OCI-LY7 (cell line): ENCODE measurements around the gene PTPRM.

ENCODE experiments used
- EZH2phosphoT487 ChIP-seq: fragments of 200-600 bp; sonication (generic); IDR thresholded peaks from 2 replicates; pipeline ENCODE4 v1.6.1; 2018; ENCODE audit warnings: low read depth, borderline replicate concordance, mild to moderate bottlenecking, mixed run types, antibody characterized with exemption, low read length, moderate library complexity, mixed read lengths
- TF ChIP-seq, protein P1 (sequence below): fragments of 200-600 bp; sonication (generic); conservative IDR thresholded peaks from 2 replicates; pipeline ENCODE4 v1.5.1; 2014; ENCODE audit warnings: mild to moderate bottlenecking, antibody characterized with exemption, low read length, moderate library complexity, mixed read lengths

DNA sequence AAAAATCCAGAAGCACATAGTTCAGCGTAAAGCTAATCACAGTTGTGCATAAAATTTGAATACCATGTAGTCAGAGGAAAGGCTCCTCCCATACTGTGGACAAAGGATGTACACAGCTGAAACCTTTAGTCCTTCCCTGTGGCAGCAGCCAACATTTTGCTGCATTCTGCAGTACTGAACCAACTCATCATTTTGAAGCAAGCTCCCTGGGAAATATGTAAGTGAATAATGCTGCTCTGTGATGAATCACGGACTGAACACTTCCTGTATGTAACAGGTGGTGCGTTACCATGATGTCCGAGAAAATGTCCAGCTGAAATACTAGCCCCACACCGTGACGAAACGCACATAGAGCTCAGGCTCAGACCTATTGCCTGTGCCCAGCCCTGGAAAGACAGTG, 621.1 kb downstream of the PTPRM start:
- TF ChIP-seq, protein P1, sequence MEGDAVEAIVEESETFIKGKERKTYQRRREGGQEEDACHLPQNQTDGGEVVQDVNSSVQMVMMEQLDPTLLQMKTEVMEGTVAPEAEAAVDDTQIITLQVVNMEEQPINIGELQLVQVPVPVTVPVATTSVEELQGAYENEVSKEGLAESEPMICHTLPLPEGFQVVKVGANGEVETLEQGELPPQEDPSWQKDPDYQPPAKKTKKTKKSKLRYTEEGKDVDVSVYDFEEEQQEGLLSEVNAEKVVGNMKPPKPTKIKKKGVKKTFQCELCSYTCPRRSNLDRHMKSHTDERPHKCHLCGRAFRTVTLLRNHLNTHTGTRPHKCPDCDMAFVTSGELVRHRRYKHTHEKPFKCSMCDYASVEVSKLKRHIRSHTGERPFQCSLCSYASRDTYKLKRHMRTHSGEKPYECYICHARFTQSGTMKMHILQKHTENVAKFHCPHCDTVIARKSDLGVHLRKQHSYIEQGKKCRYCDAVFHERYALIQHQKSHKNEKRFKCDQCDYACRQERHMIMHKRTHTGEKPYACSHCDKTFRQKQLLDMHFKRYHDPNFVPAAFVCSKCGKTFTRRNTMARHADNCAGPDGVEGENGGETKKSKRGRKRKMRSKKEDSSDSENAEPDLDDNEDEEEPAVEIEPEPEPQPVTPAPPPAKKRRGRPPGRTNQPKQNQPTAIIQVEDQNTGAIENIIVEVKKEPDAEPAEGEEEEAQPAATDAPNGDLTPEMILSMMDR = no peak
- TF ChIP-seq EZH2phosphoT487 = no peak
